Endodermal cell (in vitro differentiated cells): Measurements from ENCODE around the gene SGPP1. TPM values are rescaled to one million over a fixed set of nuclear protein-coding genes. Genes with fewer than 3 reads are reported as not detected.
A peak's percentile ranks its signal among the peaks of the same experiment; 100 is the strongest.

Experiments used
- DNase-seq: peaks from one replicate; pipeline ENCODE4 v3.0.0-alpha.2; 2017
- H3K27ac ChIP-seq: 2 replicates; pipeline ENCODE4 v1.5.1; 2013; ENCODE audit warnings: mild to moderate bottlenecking, low read depth, low read length, moderate library complexity
- H3K27me3 ChIP-seq: 2 replicates; pipeline ENCODE4 v1.6.1; 2013; ENCODE audit warnings: mild to moderate bottlenecking, low read length, moderate library complexity; ENCODE audit not compliant: insufficient read depth, control insufficient read depth, poor library complexity, severe bottlenecking
- H3K36me3 ChIP-seq: 2 replicates; pipeline ENCODE4 v1.7.0; 2013; ENCODE audit warnings: mild to moderate bottlenecking, low read length, moderate library complexity; ENCODE audit not compliant: control insufficient read depth, insufficient read depth
- H3K4me1 ChIP-seq: one replicate; pipeline ENCODE4 v1.7.0; 2013; ENCODE audit warnings: low read length; ENCODE audit not compliant: control insufficient read depth, insufficient read depth
- H3K4me3 ChIP-seq: 2 replicates; pipeline ENCODE4 v1.5.1; 2013; ENCODE audit warnings: mild to moderate bottlenecking, low read length, moderate library complexity
- H3K9ac ChIP-seq: 2 replicates; pipeline ENCODE4 v1.6.1; 2013; ENCODE audit warnings: mild to moderate bottlenecking, low read length, moderate library complexity; ENCODE audit not compliant: poor library complexity, severe bottlenecking; ENCODE audit errors: extremely low read depth
- H3K9me3 ChIP-seq: 2 replicates; pipeline ENCODE4 v1.6.1; 2013; ENCODE audit warnings: mild to moderate bottlenecking, low read length, moderate library complexity; ENCODE audit not compliant: control insufficient read depth
- H3K27ac Mint-ChIP-seq: 2 replicates; pipeline ENCODE4 v1.8.0; 2020; ENCODE audit warnings: mixed read lengths
- H3K27me3 Mint-ChIP-seq: 2 replicates; pipeline ENCODE4 v1.8.0; 2021; ENCODE audit warnings: mild to moderate bottlenecking, mixed read lengths; ENCODE audit not compliant: insufficient read depth
- H3K36me3 Mint-ChIP-seq: 2 replicates; pipeline ENCODE4 v1.8.0; 2020; ENCODE audit warnings: low read depth, mixed read lengths
- H3K4me1 Mint-ChIP-seq: 2 replicates; pipeline ENCODE4 v1.8.0; 2020; ENCODE audit warnings: mixed read lengths
- H3K4me3 Mint-ChIP-seq: 2 replicates; pipeline ENCODE4 v1.8.0; 2020; ENCODE audit warnings: mild to moderate bottlenecking, moderate library complexity, mixed read lengths
- H3K9me3 Mint-ChIP-seq: 2 replicates; pipeline ENCODE4 v1.8.0; 2020; ENCODE audit warnings: mild to moderate bottlenecking, mixed read lengths
- CTCF ChIP-seq: fragments of 200-600 bp; sonication (generic); conservative IDR thresholded peaks from 2 replicates; pipeline ENCODE4 v1.5.0; 2021; ENCODE audit warnings: antibody characterized with exemption, mild to moderate bottlenecking
- WGBS, 2 experiments: methylation state at CpG; one replicate each; pipeline versions ENCODE4 v1.1.5 to v1.1.7; 2013; ENCODE audit warnings: missing lambda C conversion rate in 2 of 2, mixed read lengths in 1 of 2; ENCODE audit not compliant: insufficient coverage in 1 of 2, insufficient read length in 1 of 2; 5-methylcytosine and 5-hydroxymethylcytosine counted together
- total RNA-seq, 2 donors: library from RNA; stranded (reverse); fragmentation: NEBNext Ultra II Directional in 1 of 2; extraction: Animal tissue kit (Norgen Biotek cat#: 25700) in 1 of 2; gene quantifications; 2 replicates in 1 of 2; 3 replicates in 1 of 2; pipeline ENCODE4 v1.2.1, GENCODE V29; 2021

Gene SGPP1
- total RNA-seq, 2 donors from 2014 or later = 15.5 to 18.4 TPM

GRCh38 chr14:63770187-63770807 is 42.4 kb upstream of the SGPP1 start:
- Mint-ChIP-seq H3K4me3 (no peak overlapping the region), H3K9me3 (no peaks in the 10 kb centered on the region), H3K27me3 (no peaks in the 10 kb centered on the region), H3K4me1 (peaks cover 4% of the 10 kb centered on the region), H3K27ac (no peak overlapping the region), H3K36me3 (no peaks in the 10 kb centered on the region)
- Histone ChIP-seq H3K9me3 (no peaks in the 10 kb centered on the region), H3K27ac (no peak overlapping the region), H3K27me3 (no peaks in the 10 kb centered on the region), H3K4me1 (no peaks in the 10 kb centered on the region), H3K36me3 (no peaks in the 10 kb centered on the region), H3K9ac (no peak overlapping the region), H3K4me3 (no peak overlapping the region)
- DNase-seq = peak; percentile 68
- TF ChIP-seq CTCF = peak; percentile 82
- WGBS, 2 experiments = 64% methylated on average over 2 of the region's 3 CpGs; no CpG with 5 or more reads in 1 of the 2 experiments

- H3K9me3 ChIP-seq = no peaks in the 10 kb centered on the region
- H3K4me1 Mint-ChIP-seq = peaks cover 4% of the 10 kb centered on the region
- no peaks in the 10 kb centered on the region for H3K4me1 ChIP-seq
- no peaks in the 10 kb centered on the region for H3K27me3 Mint-ChIP-seq
- H3K36me3 Mint-ChIP-seq = no peaks in the 10 kb centered on the region
- H3K9ac ChIP-seq = no peak overlapping the region
- TF ChIP-seq CTCF = no peak
- H3K27ac Mint-ChIP-seq = no peak overlapping the region
- no peaks in the 10 kb centered on the region for H3K36me3 ChIP-seq
- no peaks in the 10 kb centered on the region for H3K27me3 ChIP-seq
- no peak overlapping the region for H3K4me3 Mint-ChIP-seq
- no peak for DNase-seq
- H3K4me3 ChIP-seq = no peak overlapping the region
- H3K9me3 Mint-ChIP-seq = no peaks in the 10 kb centered on the region
- H3K27ac ChIP-seq = no peak overlapping the region
- 71 to 82% methylated on average over 1 to 3 of the region's 3 CpGs for WGBS, 2 experiments
These were observed 38.7 kb upstream of the SGPP1 start for GRCh38 chr14:63766611-63767010.

- no peaks in the 10 kb centered on the region for H3K36me3 Mint-ChIP-seq
- H3K27ac Mint-ChIP-seq = no peak overlapping the region
- H3K9me3 Mint-ChIP-seq = no peaks in the 10 kb centered on the region
- DNase-seq = no peak
- 90 to 96% methylated on average over 5 of the region's 6 CpGs for WGBS, 2 experiments
- Histone ChIP-seq H3K4me1 (no peaks in the 10 kb centered on the region), H3K9ac (no peak overlapping the region), H3K4me3 (no peak overlapping the region), H3K36me3 (no peaks in the 10 kb centered on the region), H3K27me3 (no peaks in the 10 kb centered on the region), H3K9me3 (no peaks in the 10 kb centered on the region), H3K27ac (no peak overlapping the region)
- H3K27me3 Mint-ChIP-seq = no peaks in the 10 kb centered on the region
- peaks cover 4% of the 10 kb centered on the region for H3K4me1 Mint-ChIP-seq
- no peak for TF ChIP-seq CTCF
- no peak overlapping the region for H3K4me3 Mint-ChIP-seq
These were observed 36.8 kb upstream of the SGPP1 start for GRCh38 chr14:63764620-63765139.
